Skin epidermis (tissue), 12 donors: ENCODE data around the gene LRMDA.
"Not testable (repeated sequence)": the region's sequence is repeated elsewhere in the genome, so short reads cannot be mapped to it uniquely, and the experiment has no call there.

Experiments used
- H3K27ac ChIP-seq, 21 experiments: fragments of 200-600 bp; sonication (generic) in 11 of 21; one replicate each; pipeline ENCODE4 v1.5.0; 2020; ENCODE audit warnings: mild to moderate bottlenecking in 3 of 21, inconsistent platforms in 2 of 21, moderate library complexity in 2 of 21
- H3K4me3 ChIP-seq, 7 experiments: fragments of 200-600 bp; sonication (generic) in 2 of 7; one replicate each; pipeline ENCODE4 v1.5.0; 2020; ENCODE audit warnings: inconsistent platforms in 2 of 7, mild to moderate bottlenecking in 2 of 7, moderate library complexity in 1 of 7

The LRMDA gene

DNA sequence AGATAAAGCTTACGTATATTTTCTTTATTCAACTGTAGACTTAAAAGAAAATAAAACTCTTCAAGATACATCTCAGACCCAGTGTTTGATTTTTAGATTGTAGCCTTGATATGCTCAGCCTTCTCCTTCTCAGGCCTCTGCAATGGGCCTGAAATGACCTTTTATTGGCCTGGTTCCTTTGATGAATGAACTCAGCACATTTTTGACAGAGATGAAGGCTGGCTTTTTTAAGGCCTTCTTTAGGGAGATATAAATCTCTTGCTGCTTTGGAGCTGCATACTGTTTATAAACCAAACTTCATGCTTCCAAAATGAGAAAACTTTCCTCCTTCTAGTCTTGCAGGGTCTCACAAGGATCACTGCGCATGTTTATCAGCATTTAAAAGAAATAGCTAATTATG, 1049.8 kb downstream of the LRMDA start:
- Histone ChIP-seq H3K4me3 (no peak overlapping the region), H3K27ac (no peak overlapping the region)

- no peak overlapping the region for H3K4me3 ChIP-seq
These were observed 1056.2 kb downstream of the LRMDA start for GRCh38 chr10:76487582-76487981.

GRCh38 chr10:76488602-76489001, 1057.2 kb downstream of the LRMDA start:
- no peak overlapping the region for H3K4me3 ChIP-seq
- H3K27ac ChIP-seq = no peak overlapping the region

More at GRCh38 chr10:76487582-76487981, 1056.2 kb downstream of the LRMDA start:
- H3K27ac ChIP-seq = no peak overlapping the region

GRCh38 chr10:76491216-76491615, 1059.8 kb downstream of the LRMDA start:
- H3K27ac ChIP-seq = no peak overlapping the region

DNA sequence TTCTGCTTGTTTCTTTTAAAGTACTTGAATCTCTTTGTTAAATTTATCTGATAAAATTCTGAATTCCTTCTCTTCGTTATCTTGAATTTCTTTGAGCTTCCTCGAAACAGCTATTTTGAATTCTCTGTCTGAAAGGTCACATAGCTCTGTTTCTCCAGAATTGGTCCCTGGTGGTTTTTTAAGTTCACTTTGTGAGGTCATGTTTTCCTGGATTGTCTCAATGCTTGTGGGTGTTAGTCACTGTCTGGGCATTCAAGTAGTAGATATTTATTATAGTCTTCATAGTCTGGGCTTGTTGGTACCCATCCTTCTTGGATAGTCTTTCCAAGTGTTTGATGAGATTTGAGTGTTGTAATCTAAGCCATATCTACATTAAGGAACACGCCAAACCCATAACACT, 1060.6 kb downstream of the LRMDA start:
- Histone ChIP-seq H3K27ac (peak overlapping the region in 1 of 21 experiments; percentile 11), H3K4me3 (no peak overlapping the region)

More at GRCh38 chr10:76491216-76491615, 1059.8 kb downstream of the LRMDA start:
- no peak overlapping the region for H3K4me3 ChIP-seq

DNA sequence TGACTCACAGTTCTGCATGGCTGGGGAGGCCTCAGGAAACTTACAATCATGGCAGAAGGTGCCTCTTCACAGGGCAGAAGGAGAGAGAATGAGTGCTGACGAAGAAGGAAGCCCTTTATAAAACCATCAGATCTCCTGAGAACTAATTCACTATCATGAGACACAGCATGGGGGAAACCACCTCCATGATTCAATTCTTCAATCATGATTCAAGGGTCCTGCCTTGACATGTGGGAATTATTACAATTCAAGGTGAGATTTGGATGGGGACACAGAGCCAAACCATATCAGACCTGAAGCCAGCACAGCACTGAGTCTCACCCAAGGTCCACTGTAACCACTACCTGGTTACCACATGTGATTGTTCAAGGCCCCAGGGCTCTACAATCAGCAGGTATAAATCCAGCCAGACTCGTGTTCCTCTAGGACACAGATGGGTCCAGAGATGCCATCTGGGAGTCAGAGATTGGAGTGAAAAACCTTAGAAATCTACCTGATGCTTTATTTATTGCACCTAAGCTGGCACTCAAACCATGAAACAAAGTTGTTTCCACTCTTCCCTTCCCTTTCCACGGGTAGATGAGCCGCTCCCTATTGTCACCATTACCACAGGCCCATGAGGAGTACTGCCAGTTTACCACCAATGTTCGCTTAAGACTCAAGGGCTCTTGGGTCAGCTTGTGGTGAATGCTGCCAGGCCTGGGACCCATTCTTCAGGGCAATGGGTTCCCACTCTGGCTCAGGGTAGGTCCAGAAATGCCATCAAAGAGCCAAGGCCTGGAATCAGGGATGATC, 1061.5 kb downstream of the LRMDA start:
- Histone ChIP-seq H3K27ac (peak overlapping the region in 4 of 21 experiments; percentile 2 to 37 (median 16)), H3K4me3 (no peak overlapping the region)

DNA sequence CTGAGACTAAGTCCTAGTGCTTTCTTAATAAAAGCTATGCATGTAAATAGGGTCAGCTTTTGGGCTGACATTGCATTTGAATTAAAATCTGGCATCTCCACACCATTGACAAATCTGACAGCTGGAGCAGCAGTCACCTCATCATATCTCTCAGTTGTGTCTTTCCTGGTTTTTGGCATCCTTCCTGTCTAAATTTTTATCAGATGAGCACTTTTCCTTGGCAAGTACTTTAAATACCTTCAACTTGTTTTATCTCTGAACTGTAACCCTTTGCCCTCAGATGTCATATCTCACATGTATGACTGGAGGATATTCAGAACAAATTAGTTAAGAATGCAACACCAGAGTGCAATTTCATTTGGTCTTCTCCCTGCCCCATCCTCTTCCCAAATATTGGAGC, 1066.2 kb downstream of the LRMDA start:
- Histone ChIP-seq H3K4me3 (no peak overlapping the region), H3K27ac (no peak overlapping the region)

DNA sequence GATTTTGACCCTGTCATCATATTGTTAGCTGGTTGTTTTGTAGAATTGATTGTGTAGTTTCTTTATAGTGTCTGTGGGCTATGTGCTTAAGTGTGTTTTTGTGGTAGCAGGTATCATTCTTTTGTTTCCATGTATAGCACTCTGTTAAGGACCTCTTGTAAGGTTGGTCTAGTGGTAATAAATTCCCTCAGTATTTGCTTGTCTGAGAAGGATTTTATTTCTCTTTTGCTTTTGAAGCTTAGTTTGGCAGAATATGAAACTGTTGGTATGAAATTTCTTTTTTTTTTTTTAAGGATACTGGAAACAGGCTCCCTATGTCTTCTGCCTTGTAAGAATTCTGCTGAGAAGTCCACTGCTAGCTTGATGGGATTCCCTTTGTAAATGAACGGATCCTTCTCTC, 1073.4 kb downstream of the LRMDA start:
- no peak overlapping the region for H3K4me3 ChIP-seq
- H3K27ac ChIP-seq = no peak overlapping the region

GRCh38 chr10:76509446-76509845, 1078.0 kb downstream of the LRMDA start:
- Histone ChIP-seq H3K27ac (peak overlapping the region in 2 of 21 experiments; percentile 17 to 45), H3K4me3 (no peak overlapping the region)

DNA sequence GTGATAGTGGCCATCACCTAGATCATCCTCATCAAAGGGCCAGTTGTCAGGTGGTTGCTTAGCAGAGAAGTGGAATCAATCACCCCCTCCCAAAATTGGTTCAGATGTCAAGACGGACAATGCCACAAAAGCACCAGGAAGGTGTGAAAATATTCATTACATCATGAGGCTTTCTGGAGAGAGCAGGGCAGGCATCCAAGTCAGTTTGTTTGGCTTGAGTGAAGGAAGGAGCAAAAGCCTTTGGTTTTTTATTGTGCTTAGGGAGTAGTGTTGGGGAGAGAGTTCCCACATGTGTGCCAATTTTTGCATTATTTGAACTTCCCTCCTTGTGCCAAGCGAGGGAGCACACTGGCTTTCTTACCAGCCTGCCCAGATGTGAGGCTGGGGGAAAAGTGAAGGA, 1082.9 kb downstream of the LRMDA start:
- no peak overlapping the region for H3K27ac ChIP-seq
- H3K4me3 ChIP-seq = no peak overlapping the region

- H3K27ac ChIP-seq = no peak overlapping the region
- H3K4me3 ChIP-seq = no peak overlapping the region
These were observed 1083.4 kb downstream of the LRMDA start for GRCh38 chr10:76514869-76515268.

DNA sequence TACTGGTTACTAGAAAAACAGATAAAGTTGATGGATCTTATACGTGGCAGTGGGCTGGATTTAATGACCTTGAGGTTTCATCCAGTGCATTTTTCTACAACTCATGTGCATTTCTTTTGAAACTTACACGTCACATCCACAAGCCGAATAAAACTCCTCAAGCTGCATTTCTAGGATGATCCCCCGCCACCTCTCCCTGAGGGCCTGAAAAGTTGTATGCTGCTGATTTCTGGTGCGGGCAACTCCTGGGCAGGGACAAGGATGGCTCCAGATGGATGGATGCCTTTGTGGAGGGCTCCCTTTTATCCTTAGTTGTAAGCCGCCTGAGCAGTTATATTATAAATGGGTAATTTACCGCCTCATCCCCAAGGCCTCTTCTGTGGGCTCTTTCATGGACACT, 1091.1 kb downstream of the LRMDA start:
- Histone ChIP-seq H3K27ac (no peak overlapping the region), H3K4me3 (no peak overlapping the region)

DNA sequence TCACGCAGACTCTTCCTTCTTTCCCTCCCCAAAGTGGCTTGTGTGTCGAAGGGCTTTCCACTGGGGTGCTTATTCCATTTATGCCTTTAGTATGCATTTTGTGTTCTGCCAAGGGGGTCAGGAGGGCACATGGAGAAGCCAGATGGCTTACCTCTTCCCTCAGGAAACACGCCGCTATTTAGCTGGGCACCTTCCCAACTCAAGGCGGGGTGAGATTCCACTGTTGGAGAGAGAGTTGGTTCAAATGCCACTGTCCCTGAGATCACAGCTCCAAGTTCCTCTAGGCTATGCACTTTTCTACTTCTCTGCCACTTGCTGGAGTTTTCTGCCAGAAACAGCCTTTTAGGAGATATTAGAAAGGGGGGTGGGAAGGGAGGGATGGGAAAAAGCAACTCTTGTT, 1091.8 kb downstream of the LRMDA start:
- no peak overlapping the region for H3K4me3 ChIP-seq
- H3K27ac ChIP-seq = no peak overlapping the region

- Histone ChIP-seq H3K4me3 (no peak overlapping the region), H3K27ac (no peak overlapping the region)
These were observed 1092.4 kb downstream of the LRMDA start for GRCh38 chr10:76523791-76524351.

- H3K27ac ChIP-seq, H3K4me3 ChIP-seq: not testable (repeated sequence)
These were observed 1095.4 kb downstream of the LRMDA start for GRCh38 chr10:76526833-76527232.

GRCh38 chr10:76540331-76540730, 1108.9 kb downstream of the LRMDA start:
- Histone ChIP-seq H3K27ac (no peak overlapping the region), H3K4me3 (no peak overlapping the region)

DNA sequence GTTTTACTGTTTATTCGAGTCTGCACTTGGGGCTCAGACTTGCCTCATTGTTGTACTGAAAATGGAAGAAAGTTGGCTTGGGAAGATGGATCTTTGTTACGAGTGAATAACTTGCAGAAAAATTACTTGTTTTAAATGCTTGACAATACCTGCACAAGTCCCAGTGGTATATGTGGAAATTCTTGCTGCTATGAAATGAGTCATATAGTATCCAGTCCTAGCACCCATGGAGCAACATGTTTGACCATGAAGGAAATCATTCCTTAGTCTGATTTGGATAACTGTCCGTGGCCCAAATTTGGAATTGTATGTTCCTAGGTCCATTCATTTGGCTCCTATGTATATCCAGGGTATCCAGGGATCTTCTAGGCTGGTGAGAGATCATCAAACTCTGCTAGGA, 1109.4 kb downstream of the LRMDA start:
- no peak overlapping the region for H3K4me3 ChIP-seq
- H3K27ac ChIP-seq = no peak overlapping the region

GRCh38 chr10:76541852-76542251, 1110.4 kb downstream of the LRMDA start:
- Histone ChIP-seq H3K4me3 (no peak overlapping the region), H3K27ac (no peak overlapping the region)

GRCh38 chr10:76542307-76542930, 1111.0 kb downstream of the LRMDA start:
- no peak overlapping the region for H3K27ac ChIP-seq
- H3K4me3 ChIP-seq = no peak overlapping the region

DNA sequence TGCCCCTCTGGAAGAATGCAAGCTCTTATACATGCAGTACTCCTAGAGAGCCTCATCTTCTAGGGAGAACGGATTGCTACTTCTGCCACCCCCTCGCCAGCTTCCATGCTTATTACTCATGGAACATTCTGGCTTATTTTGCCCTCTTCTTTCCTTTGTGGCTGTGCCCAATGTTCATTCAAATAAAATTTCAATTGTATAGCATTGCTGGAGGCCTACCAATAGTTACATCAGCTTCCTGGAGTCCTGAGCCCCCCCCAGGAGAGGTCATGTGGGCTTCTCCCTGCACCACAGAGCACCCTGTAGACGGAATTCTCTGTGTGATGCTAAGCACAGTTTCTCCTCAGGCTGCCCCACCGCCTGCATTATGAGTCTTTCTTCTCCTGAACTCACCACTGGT, 1112.2 kb downstream of the LRMDA start:
- Histone ChIP-seq H3K4me3 (no peak overlapping the region), H3K27ac (no peak overlapping the region)

DNA sequence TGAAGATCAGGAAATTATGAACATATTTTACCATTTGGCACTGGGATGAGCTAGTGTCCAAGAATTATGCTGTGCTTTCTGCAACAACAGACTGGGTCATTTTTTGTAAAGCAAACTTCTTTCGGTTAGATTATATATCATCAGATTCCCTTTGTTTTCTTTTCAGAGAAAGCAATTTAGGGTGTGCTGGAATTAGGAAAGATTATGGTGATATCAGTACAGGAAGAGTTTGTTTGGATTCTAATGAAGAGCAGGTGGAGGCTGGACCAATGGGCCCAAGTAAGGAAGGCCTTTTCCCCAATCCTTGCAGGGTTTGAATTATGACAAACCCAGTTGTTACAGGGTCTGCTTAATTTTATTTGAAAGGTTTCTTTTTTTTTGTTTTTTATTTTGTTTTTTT, 1113.4 kb downstream of the LRMDA start:
- H3K27ac ChIP-seq = no peak overlapping the region
- H3K4me3 ChIP-seq = no peak overlapping the region
